ENCODE data around the gene CORO6.

GRCh38 chr17:29592850-29593551 is 29.7 kb downstream of the CORO6 start, which contains the start of gene ANKRD13B:
- TF ChIP-seq RAD21 (IDR thresholded peaks at IDR 0.05) = no peak
- TF ChIP-seq, protein P1, sequence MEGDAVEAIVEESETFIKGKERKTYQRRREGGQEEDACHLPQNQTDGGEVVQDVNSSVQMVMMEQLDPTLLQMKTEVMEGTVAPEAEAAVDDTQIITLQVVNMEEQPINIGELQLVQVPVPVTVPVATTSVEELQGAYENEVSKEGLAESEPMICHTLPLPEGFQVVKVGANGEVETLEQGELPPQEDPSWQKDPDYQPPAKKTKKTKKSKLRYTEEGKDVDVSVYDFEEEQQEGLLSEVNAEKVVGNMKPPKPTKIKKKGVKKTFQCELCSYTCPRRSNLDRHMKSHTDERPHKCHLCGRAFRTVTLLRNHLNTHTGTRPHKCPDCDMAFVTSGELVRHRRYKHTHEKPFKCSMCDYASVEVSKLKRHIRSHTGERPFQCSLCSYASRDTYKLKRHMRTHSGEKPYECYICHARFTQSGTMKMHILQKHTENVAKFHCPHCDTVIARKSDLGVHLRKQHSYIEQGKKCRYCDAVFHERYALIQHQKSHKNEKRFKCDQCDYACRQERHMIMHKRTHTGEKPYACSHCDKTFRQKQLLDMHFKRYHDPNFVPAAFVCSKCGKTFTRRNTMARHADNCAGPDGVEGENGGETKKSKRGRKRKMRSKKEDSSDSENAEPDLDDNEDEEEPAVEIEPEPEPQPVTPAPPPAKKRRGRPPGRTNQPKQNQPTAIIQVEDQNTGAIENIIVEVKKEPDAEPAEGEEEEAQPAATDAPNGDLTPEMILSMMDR (IDR thresholded peaks at IDR 0.05; ENCODE audit: low read depth, low read length, missing input control) = no peak
- TF ChIP-seq, protein P2, sequence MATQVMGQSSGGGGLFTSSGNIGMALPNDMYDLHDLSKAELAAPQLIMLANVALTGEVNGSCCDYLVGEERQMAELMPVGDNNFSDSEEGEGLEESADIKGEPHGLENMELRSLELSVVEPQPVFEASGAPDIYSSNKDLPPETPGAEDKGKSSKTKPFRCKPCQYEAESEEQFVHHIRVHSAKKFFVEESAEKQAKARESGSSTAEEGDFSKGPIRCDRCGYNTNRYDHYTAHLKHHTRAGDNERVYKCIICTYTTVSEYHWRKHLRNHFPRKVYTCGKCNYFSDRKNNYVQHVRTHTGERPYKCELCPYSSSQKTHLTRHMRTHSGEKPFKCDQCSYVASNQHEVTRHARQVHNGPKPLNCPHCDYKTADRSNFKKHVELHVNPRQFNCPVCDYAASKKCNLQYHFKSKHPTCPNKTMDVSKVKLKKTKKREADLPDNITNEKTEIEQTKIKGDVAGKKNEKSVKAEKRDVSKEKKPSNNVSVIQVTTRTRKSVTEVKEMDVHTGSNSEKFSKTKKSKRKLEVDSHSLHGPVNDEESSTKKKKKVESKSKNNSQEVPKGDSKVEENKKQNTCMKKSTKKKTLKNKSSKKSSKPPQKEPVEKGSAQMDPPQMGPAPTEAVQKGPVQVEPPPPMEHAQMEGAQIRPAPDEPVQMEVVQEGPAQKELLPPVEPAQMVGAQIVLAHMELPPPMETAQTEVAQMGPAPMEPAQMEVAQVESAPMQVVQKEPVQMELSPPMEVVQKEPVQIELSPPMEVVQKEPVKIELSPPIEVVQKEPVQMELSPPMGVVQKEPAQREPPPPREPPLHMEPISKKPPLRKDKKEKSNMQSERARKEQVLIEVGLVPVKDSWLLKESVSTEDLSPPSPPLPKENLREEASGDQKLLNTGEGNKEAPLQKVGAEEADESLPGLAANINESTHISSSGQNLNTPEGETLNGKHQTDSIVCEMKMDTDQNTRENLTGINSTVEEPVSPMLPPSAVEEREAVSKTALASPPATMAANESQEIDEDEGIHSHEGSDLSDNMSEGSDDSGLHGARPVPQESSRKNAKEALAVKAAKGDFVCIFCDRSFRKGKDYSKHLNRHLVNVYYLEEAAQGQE (IDR thresholded peaks at IDR 0.05) = no peak
- no peak for TF ChIP-seq FOXA1 (IDR thresholded peaks at IDR 0.05)
- TF ChIP-seq, protein P3, sequence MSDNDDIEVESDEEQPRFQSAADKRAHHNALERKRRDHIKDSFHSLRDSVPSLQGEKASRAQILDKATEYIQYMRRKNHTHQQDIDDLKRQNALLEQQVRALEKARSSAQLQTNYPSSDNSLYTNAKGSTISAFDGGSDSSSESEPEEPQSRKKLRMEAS (IDR thresholded peaks at IDR 0.05) = no peak
- no peak for TF ChIP-seq GABPA (IDR thresholded peaks at IDR 0.05 in 1 of 2, conservative IDR thresholded peaks at IDR 0.05 in 1 of 2)
- TF ChIP-seq TAF1 (conservative IDR thresholded peaks at IDR 0.05) = no peak
